Parietal lobe (tissue), 1 donor: ENCODE data around the gene SLITRK3. TPM values are rescaled to one million over a fixed set of nuclear protein-coding genes. Genes with fewer than 3 reads are reported as not detected.

ENCODE experiments used
- total RNA-seq: library from RNA; depleted of rRNA; stranded (reverse); fragments of >200 nt; gene quantifications from one replicate; pipeline ENCODE4 v1.2.3, GENCODE V29; 2014

SLITRK3 gene
- total RNA-seq: 4.7 TPM

DNA sequence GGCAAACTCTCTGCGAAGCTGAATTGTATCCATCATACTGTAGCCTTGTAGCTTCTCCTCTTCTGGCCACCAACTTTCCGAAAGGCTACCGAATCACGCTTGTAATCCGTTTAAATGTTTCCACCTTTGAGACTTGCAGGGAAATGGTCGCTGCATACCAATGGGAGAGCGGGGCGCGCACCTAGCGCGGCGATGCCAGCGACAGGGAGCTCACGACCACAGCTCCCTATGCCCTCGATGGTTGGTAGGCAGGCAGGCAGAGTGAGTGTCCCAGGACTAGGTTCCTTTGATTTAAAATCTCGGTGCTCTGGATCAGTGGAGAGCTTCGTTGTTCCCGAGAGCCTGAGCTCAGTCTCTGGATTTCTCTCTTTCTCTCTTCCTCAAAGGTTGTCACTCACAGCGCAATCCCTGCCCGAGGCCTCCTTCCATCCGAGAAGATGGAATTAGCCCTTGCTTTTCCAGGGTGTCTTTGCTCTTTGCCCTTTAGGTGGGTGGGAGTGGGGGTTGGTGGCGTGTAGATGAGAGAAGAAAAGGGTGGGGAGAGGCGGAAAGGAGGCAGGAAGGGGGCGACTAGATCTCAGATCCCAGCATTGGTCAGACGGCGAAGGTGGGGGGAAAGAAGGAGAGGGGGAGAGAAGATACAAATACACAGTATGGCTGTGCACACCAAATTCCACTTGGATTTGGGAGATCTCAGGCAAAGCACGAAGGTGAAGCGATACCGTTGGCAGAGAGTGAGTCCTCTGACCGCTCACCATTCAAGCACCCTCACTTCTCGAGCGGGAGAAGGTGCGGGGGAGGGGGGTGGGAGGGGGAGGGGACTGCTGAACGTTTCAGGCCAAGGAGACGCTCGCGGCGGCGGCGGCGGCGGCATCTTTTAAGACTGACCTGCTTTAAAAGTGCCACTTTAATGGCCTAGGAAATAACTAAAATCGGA, at the start of gene SLITRK3:
SLITRK3 (minus strand) TSS at position 745 of the 937 bp plus-strand sequence. CDS start 5,554 bp downstream, outside the sequence.

Other genes starting within 250 kb of the SLITRK3 start
- not detected for gene SI, start 117.9 kb downstream of the SLITRK3 start, total RNA-seq